ENCODE measurements around the gene C13orf46. TPM values are rescaled to one million over a fixed set of nuclear protein-coding genes. Genes with fewer than 3 reads are reported as not detected.

C13orf46 gene
- total and polyA plus RNA-seq, 2 of the 8 experiments (the other 6 are each of a cell fraction or from before 2014, with no cell fraction given), result 0.23 to 0.28 TPM

- Histone ChIP-seq H3K4ac (replicated peaks; ENCODE audit: insufficient read length, low read depth, low read length) (no peak overlapping the region), H2AK5ac (ENCODE audit: low read depth, low read length) (no peak overlapping the region), H2BK20ac (ENCODE audit: low read length) (no peak overlapping the region), H3K27ac (ENCODE audit: low read depth, low read length) (no peak overlapping the region), H2BK15ac (ENCODE audit: low read length) (no peak overlapping the region), H4K8ac (ENCODE audit: extremely low read depth, insufficient read depth, low read length) (no peak overlapping the region), H3K56ac (replicated peaks; ENCODE audit: insufficient read length, low read depth, low read length) (no peak overlapping the region), H3K9me3 (ENCODE audit: insufficient read depth in 2 of 2, low read depth in 1 of 2, low read length in 1 of 2) (no peaks in the 10 kb centered on the region), H2AFZ (ENCODE audit: low read length) (no peak overlapping the region), H3K4me2 (ENCODE audit: insufficient read depth in 1 of 2, low read depth in 2 of 2, low read length in 2 of 2) (no peak overlapping the region), H2BK5ac (ENCODE audit: low read depth, low read length) (no peak overlapping the region; the same call in 1 of the 2 replicates), H3K4me3 (ENCODE audit: extremely low read depth in 1 of 4, insufficient read depth in 2 of 4, low read depth in 3 of 4, low read length in 4 of 4) (no peak overlapping the region), H4K5ac (ENCODE audit: insufficient read length, low read depth, low read length) (no peak overlapping the region), H2BK12ac (ENCODE audit: low read depth, low read length) (no peak overlapping the region), H4K20me1 (replicated peaks in 1 of 2; ENCODE audit: control insufficient read depth in 1 of 2, insufficient read depth in 2 of 2, low read length in 2 of 2) (peaks cover 0 to 7% of the 10 kb centered on the region in 2 experiments), H4K91ac (replicated peaks; ENCODE audit: insufficient read length, low read length) (no peak overlapping the region), H3K27me3 (replicated peaks in 1 of 4; ENCODE audit: control insufficient read depth in 3 of 4, extremely low read depth in 1 of 4, insufficient read depth in 3 of 4, low read length in 3 of 4) (no peaks in the 10 kb centered on the region), H2BK120ac (replicated peaks; ENCODE audit: low read depth, low read length) (no peak overlapping the region), H3K23ac (ENCODE audit: insufficient read length) (no peak overlapping the region), H3K36me3 (ENCODE audit: control insufficient read depth in 2 of 4, insufficient read depth in 4 of 4, low read length in 3 of 4) (0 out of 8 replicates have a peak, but pooled peaks cover 0 to 3% (median 0%) of the 10 kb centered on the region in 4 experiments), H3K79me2 (ENCODE audit: control insufficient read depth in 1 of 2, insufficient read depth in 2 of 2, low read length in 2 of 2) (no peaks in the 10 kb centered on the region), H3K9ac (replicated peaks in 1 of 4; ENCODE audit: extremely low read depth in 1 of 4, low read depth in 3 of 4, low read length in 3 of 4) (no peak overlapping the region), H3K23me2 (ENCODE audit: low read depth, low read length) (peaks cover 1% of the 10 kb centered on the region; the same call in 1 of the 2 replicates), H3K79me1 (ENCODE audit: low read depth, low read length) (no peaks in the 10 kb centered on the region), H3K18ac (ENCODE audit: extremely low read depth, low read length) (no peak overlapping the region), H3K4me1 (replicated peaks in 1 of 4; ENCODE audit: control insufficient read depth in 3 of 4, insufficient read depth in 4 of 4, low read length in 3 of 4) (peaks cover 0 to 4% (median 0%) of the 10 kb centered on the region in 4 experiments; a peak in 2 of 7 replicates), H3K14ac (ENCODE audit: insufficient read length) (no peak overlapping the region)
- 90% methylated on average over 23 of the region's 28 CpGs; no CpG with 5 or more reads in 1 of the 2 experiments for WGBS, 2 experiments (ENCODE audit: extremely low coverage in 1 of 2, insufficient coverage in 1 of 2, insufficient read length in 1 of 2, insufficient replicate concordance in 2 of 2, low coverage in 1 of 2, low lambda C conversion rate in 2 of 2, missing lambda C conversion rate in 1 of 2)
- CTCF ChIA-PET (ENCODE audit: partially characterized antibody), result interaction anchor here (0.6 to 2.0 kb wide), 5 partner anchors 11 to 179 kb away, joined by 3 to 7 read pairs (median 4); no protein-coding TSS in a partner anchor
- DNase-seq (ENCODE audit: low read depth in 1 of 2, low spot score in 2 of 2) (no peak), FAIRE-seq (no peak)
- POLR2A ChIA-PET (ENCODE audit: partially characterized antibody), result interaction anchor here (1.2 to 1.9 kb wide), 2 partner anchors 11 kb away, joined by 3 to 5 read pairs; no protein-coding TSS in a partner anchor
- TF ChIP-seq SAP30 (IDR thresholded peaks at IDR 0.05; ENCODE audit: insufficient read depth, insufficient replicate concordance, low read length) (no peak), KDM1A (IDR thresholded peaks at IDR 0.05; ENCODE audit: borderline replicate concordance, low read length) (no peak), JUN (IDR thresholded peaks at IDR 0.05; ENCODE audit: low read depth, low read length) (no peak), SIRT6 (IDR thresholded peaks at IDR 0.05; ENCODE audit: low read length) (no peak), SP4 (IDR thresholded peaks at IDR 0.05; ENCODE audit: low read length) (no peak), KDM5A (IDR thresholded peaks at IDR 0.05; ENCODE audit: low read length) (no peak), CTBP2 (IDR thresholded peaks at IDR 0.05; ENCODE audit: borderline replicate concordance, insufficient read depth, insufficient read length, low read length) (no peak), RNF2 (IDR thresholded peaks at IDR 0.05; ENCODE audit: borderline replicate concordance, low read depth, low read length, missing control alignments, poor library complexity, severe bottlenecking) (no peak), RFX5 (IDR thresholded peaks at IDR 0.05; ENCODE audit: borderline replicate concordance, low read depth, low read length) (no peak), POLR2AphosphoS5 (IDR thresholded peaks at IDR 0.05; ENCODE audit: low read depth, low read length) (no peak), PHF8 (conservative IDR thresholded peaks at IDR 0.05; ENCODE audit: low read depth, low read length) (no peak), CHD1 (IDR thresholded peaks at IDR 0.05; ENCODE audit: low read depth, low read length) (no peak)
Measured at GRCh38 chr13:113981611-113982295, 7.9 kb upstream of the C13orf46 start.

All from H1 (cell line).